NB4 (cell line): ENCODE results near the gene FKBP14.

ENCODE experiments used
- CTCF ChIP-seq: IDR thresholded peaks from one replicate; pipeline ENCODE4 v1.5.1; 2012; ENCODE audit warnings: low read depth, low read length
- MAX ChIP-seq: IDR thresholded peaks from 2 replicates; pipeline ENCODE4 v1.6.1; 2011; ENCODE audit warnings: low read depth, low read length
- MYC ChIP-seq: IDR thresholded peaks from 2 replicates; pipeline ENCODE4 v1.6.1; 2011; ENCODE audit warnings: low read depth, low read length
- POLR2A ChIP-seq: IDR thresholded peaks from 2 replicates; pipeline ENCODE4 v1.6.1; 2011; ENCODE audit warnings: mild to moderate bottlenecking; ENCODE audit not compliant: insufficient read length; ENCODE audit errors: extremely low read depth

GRCh38 chr7:30057741-30058140, 31.2 kb upstream of the FKBP14 start:
- TF ChIP-seq POLR2A (no peak), CTCF (no peak), MAX (no peak), MYC (no peak)
